Progenitor cell of endocrine pancreas (in vitro differentiated cells): ENCODE measurements around the gene CALY. TPM values are rescaled to one million over a fixed set of nuclear protein-coding genes. Genes with fewer than 3 reads are reported as not detected.

Experiments
- DNase-seq: peaks from one replicate; pipeline ENCODE4 v3.0.0; 2021; ENCODE audit warnings: low spot score; ENCODE audit not compliant: unreplicated experiment
- H3K27ac Mint-ChIP-seq: 2 replicates; pipeline ENCODE4 v1.8.0; 2021; ENCODE audit warnings: mild to moderate bottlenecking, moderate library complexity, mixed read lengths
- H3K27me3 Mint-ChIP-seq: 2 replicates; pipeline ENCODE4 v1.8.0; 2021; ENCODE audit warnings: mixed read lengths
- H3K36me3 Mint-ChIP-seq: 2 replicates; pipeline ENCODE4 v1.8.0; 2022; ENCODE audit warnings: mixed read lengths; ENCODE audit not compliant: insufficient read depth
- H3K4me1 Mint-ChIP-seq: 2 replicates; pipeline ENCODE4 v1.8.0; 2021; ENCODE audit warnings: low read depth, mixed read lengths
- H3K4me3 Mint-ChIP-seq: 2 replicates; pipeline ENCODE4 v1.8.0; 2021; ENCODE audit warnings: low read depth, mild to moderate bottlenecking, moderate library complexity, mixed read lengths
- H3K9me3 Mint-ChIP-seq: 2 replicates; pipeline ENCODE4 v1.8.0; 2021; ENCODE audit warnings: low read depth, mixed read lengths
- CTCF ChIP-seq: fragments of 200-600 bp; sonication (generic); IDR thresholded peaks from one replicate; pipeline ENCODE4 v1.5.0; 2021; ENCODE audit warnings: antibody characterized with exemption, mild to moderate bottlenecking; ENCODE audit not compliant: unreplicated experiment
- total RNA-seq: library from RNA; stranded (reverse); gene quantifications from 2 replicates; pipeline ENCODE4 v1.2.1, GENCODE V29; 2021

Gene CALY
- total RNA-seq, 1 donor from 2014 or later, result 2.5 TPM

GRCh38 chr10:133310399-133310755 is 26.3 kb downstream of the CALY start:
- no peak for DNase-seq
- Mint-ChIP-seq H3K27ac (no peak overlapping the region), H3K36me3 (peaks cover 3% of the 10 kb centered on the region), H3K4me1 (peaks cover 8% of the 10 kb centered on the region), H3K4me3 (peak overlapping the region; percentile 37), H3K27me3 (no peaks in the 10 kb centered on the region), H3K9me3 (no peaks in the 10 kb centered on the region)
- no peak for TF ChIP-seq CTCF

- DNase-seq, result no peak
- peaks cover 8% of the 10 kb centered on the region for H3K4me1 Mint-ChIP-seq
- peak overlapping the region; percentile 75 for H3K4me3 Mint-ChIP-seq
- H3K36me3 Mint-ChIP-seq, result peaks cover 3% of the 10 kb centered on the region
- no peaks in the 10 kb centered on the region for H3K27me3 Mint-ChIP-seq
- no peaks in the 10 kb centered on the region for H3K9me3 Mint-ChIP-seq
- no peak for TF ChIP-seq CTCF
- no peak overlapping the region for H3K27ac Mint-ChIP-seq
Observed at GRCh38 chr10:133309720-133310398, 26.8 kb downstream of the CALY start.

- H3K9me3 Mint-ChIP-seq, result no peaks in the 10 kb centered on the region
- TF ChIP-seq CTCF, result no peak
- peaks cover 8% of the 10 kb centered on the region for H3K4me1 Mint-ChIP-seq
- H3K4me3 Mint-ChIP-seq, result peak overlapping the region; percentile 75
- peak overlapping the region; percentile 73 for H3K27ac Mint-ChIP-seq
- peaks cover 3% of the 10 kb centered on the region for H3K36me3 Mint-ChIP-seq
- H3K27me3 Mint-ChIP-seq, result no peaks in the 10 kb centered on the region
- peak; percentile 92 for DNase-seq
Observed at GRCh38 chr10:133309100-133309719, 27.5 kb downstream of the CALY start.

GRCh38 chr10:133308421-133309099 is 28.1 kb downstream of the CALY start, which contains the start of the genes TUBGCP2 and ZNF511:
Gene TUBGCP2, minus strand, starts transcription at chr10:133308872. Its CDS starts 5,931 bp downstream, at chr10:133302941.
Gene ZNF511, plus strand, starts transcription at chr10:133308914. Its CDS starts 30 bp downstream, at chr10:133308944.
- H3K27ac Mint-ChIP-seq, result peak within 1 kb of the TSS; percentile 99
- no peaks in the 10 kb centered on the region for H3K27me3 Mint-ChIP-seq
- peak; percentile 78 for DNase-seq
- H3K36me3 Mint-ChIP-seq, result peaks cover 3% of the 10 kb centered on the region
- no peaks in the 10 kb centered on the region for H3K9me3 Mint-ChIP-seq
- peaks cover 8% of the 10 kb centered on the region for H3K4me1 Mint-ChIP-seq
- no peak for TF ChIP-seq CTCF
- H3K4me3 Mint-ChIP-seq, result peak within 1 kb of the TSS; percentile 97

- Mint-ChIP-seq H3K4me3 (peak overlapping the region; percentile 97), H3K36me3 (peaks cover 3% of the 10 kb centered on the region), H3K27ac (peak overlapping the region; percentile 99), H3K4me1 (peaks cover 8% of the 10 kb centered on the region), H3K9me3 (no peaks in the 10 kb centered on the region), H3K27me3 (no peaks in the 10 kb centered on the region)
- TF ChIP-seq CTCF, result peak; percentile 88
- DNase-seq, result peak; percentile 73
Observed at GRCh38 chr10:133307776-133308420, 28.8 kb downstream of the CALY start.
